GM12892 (cell line): ENCODE data around the gene SMIM31.

ENCODE experiments used
- DNase-seq: peaks from one replicate; pipeline ENCODE4 v3.0.0; 2011; ENCODE audit not compliant: insufficient read length
- FAIRE-seq: peaks from 2 replicates; lab custom pipeline; 2011; peaks lifted over from hg19 to GRCh38; lab: Jason Lieb, UNC
- POLR2A ChIP-seq: IDR thresholded peaks from 2 replicates; pipeline ENCODE4 v1.6.1; 2011; ENCODE audit warnings: low read depth, low read length, control low read depth
- POLR2AphosphoS5 ChIP-seq: IDR thresholded peaks from 2 replicates; pipeline ENCODE4 v1.6.1; 2011; ENCODE audit warnings: low read depth, low read length, control low read depth
- TAF1 ChIP-seq: IDR thresholded peaks from 2 replicates; pipeline ENCODE4 v1.6.1; 2011; ENCODE audit warnings: low read depth, mild to moderate bottlenecking, control low read depth, low read length, borderline replicate concordance

The SMIM31 gene

GRCh38 chr4:164790249-164790648 is 36.3 kb downstream of the SMIM31 start:
- FAIRE-seq, result no peak
- DNase-seq, result no peak
- TF ChIP-seq TAF1 (no peak), POLR2A (no peak), POLR2AphosphoS5 (no peak)

GRCh38 chr4:164799410-164799809 is 45.5 kb downstream of the SMIM31 start:
- no peak for DNase-seq
- no peak for TF ChIP-seq TAF1
- no peak for TF ChIP-seq POLR2AphosphoS5
- no peak for TF ChIP-seq POLR2A
- FAIRE-seq, result no peak

DNA sequence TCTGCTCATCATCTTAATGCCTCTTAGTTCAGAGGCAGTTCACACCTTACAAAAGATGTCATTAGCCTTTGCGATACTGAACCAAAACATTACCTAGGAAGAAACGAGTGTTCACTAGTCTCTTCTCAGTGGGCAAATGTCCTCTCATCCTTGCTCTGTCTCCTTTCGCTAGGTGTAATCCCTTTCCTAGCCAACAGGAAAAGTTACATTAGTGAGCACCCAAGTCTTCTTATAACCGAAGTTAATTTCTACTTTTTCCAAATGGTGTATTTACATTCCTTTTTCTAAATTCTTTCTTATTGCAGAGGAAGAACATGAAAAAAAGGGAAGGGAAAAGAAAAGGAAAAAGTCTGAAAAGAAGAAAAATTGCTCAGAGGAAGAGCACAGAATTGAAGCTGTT is 46.9 kb downstream of the SMIM31 start:
- FAIRE-seq, result no peak
- no peak for TF ChIP-seq POLR2A
- TF ChIP-seq POLR2AphosphoS5, result no peak
- TF ChIP-seq TAF1, result no peak

GRCh38 chr4:164802301-164802901 is 48.5 kb downstream of the SMIM31 start:
- DNase-seq (no peak), FAIRE-seq (no peak)
- TF ChIP-seq POLR2AphosphoS5 (no peak), TAF1 (no peak), POLR2A (no peak)

More for the DNA sequence above, 46.9 kb downstream of the SMIM31 start:
- DNase-seq, result no peak

DNA sequence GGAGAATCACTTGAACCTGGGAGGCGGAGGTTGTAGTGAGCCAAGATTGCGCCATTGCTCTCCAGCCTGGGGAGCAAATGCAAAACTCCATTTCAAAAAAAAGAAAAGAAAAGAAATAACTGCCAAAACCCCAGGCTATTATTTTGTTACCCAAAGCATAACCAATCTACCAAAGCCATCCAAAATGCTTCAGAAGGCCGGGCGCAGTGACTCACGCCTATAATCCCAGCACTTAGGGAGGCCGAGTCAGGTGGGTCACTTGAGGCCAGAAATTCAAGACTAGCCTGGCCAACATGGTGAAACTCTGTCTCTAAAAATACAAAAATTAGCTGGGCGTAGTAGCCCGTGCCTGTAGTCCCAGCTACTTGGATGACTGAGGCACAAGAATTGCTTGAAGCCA is 49.8 kb downstream of the SMIM31 start:
- TF ChIP-seq POLR2AphosphoS5, result no peak
- no peak for TF ChIP-seq TAF1
- TF ChIP-seq POLR2A, result no peak
- DNase-seq (no peak), FAIRE-seq (no peak)

DNA sequence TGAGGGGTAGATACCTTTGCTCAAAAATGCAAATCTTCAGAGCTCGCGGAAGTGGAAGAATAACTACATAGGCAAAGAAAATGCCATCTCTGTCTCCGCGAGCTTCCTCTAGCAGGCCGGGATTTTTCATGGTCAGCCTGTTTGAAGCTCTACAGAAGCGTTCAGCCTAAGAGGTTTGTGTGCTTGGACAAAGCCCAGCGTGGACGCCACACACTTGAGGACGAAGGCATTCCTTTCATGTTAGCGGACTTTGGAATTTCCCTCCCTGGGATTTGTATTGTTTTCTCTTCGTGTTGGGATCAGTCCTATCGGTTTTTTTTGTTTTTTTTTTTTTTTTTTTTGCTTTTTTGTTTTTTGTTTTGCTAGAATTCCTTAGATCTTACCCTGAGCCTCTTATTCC is 53.7 kb downstream of the SMIM31 start:
- DNase-seq (no peak), FAIRE-seq (no peak)
- no peak for TF ChIP-seq POLR2A
- TF ChIP-seq POLR2AphosphoS5, result no peak
- TF ChIP-seq TAF1, result no peak

DNA sequence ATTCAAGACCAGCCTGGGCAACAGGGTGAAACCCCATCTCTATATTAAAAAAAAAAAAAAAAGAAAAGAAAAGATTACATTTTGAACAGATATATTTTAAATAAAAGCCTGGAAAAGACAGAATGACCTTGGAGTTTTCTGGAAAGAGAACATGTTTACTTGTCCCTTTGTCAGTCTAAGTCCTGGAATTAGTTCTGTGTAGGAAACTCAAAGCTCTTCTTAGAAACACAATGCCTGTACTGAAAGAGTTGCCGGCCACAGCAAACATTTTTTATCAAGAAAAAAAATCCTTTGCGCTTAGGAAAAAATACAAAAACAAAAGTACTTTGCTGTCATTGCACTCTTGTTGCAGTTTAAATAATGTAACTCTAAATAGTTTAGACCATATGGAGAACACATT is 59.6 kb downstream of the SMIM31 start:
- TF ChIP-seq POLR2A, result no peak
- TF ChIP-seq POLR2AphosphoS5, result no peak
- no peak for TF ChIP-seq TAF1
- DNase-seq (no peak), FAIRE-seq (no peak)

GRCh38 chr4:164815711-164816110 is 61.8 kb downstream of the SMIM31 start:
- no peak for DNase-seq
- TF ChIP-seq POLR2A, result no peak
- no peak for TF ChIP-seq POLR2AphosphoS5
- TF ChIP-seq TAF1, result no peak
- no peak for FAIRE-seq

- TF ChIP-seq TAF1 (no peak), POLR2A (no peak), POLR2AphosphoS5 (no peak)
- DNase-seq (no peak), FAIRE-seq (no peak)
Observed at GRCh38 chr4:164819366-164819765, 65.4 kb downstream of the SMIM31 start.

DNA sequence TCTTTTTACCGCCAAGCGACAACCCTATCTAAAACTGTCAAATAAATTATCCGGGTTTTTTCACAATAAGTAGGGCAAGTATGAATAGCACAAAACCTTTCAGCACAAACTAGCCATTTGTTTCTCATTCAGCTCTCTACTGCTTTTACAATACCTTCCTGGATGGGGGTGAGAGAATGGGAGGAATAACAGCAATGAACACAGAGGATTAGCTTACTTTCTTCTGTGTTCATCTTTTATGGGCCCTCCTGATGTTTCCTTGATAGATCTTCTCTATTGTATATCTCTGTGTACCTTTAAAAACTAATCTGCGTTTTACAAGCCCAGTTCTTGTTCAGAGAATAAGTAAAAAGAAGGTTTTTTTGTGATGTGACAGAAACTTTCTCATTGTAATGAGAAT is 67.8 kb downstream of the SMIM31 start:
- FAIRE-seq (no peak), DNase-seq (no peak)
- TF ChIP-seq POLR2A, result no peak
- no peak for TF ChIP-seq TAF1
- TF ChIP-seq POLR2AphosphoS5, result no peak

GRCh38 chr4:164824581-164824980 is 70.7 kb downstream of the SMIM31 start:
- TF ChIP-seq POLR2A (no peak), TAF1 (no peak)
- FAIRE-seq (no peak), DNase-seq (no peak)

DNA sequence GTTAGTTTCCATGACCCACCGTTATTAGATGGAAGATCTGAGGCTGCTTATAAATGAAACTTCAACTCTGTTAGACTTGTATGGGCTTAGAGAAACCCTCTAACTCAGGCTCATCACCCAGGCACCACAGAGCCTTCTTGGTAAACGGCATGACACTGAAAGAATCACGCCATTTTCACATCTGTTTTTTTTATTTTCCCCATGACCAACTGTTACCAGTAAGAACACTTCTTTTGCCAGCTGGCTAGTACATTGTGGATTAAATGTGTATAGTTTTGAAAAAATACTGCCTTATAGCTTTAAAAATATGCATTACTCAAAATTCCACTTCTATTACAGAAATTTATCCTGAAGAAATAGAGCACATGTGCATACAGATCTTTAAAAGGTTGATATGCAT is 75.0 kb downstream of the SMIM31 start:
- no peak for DNase-seq
- FAIRE-seq, result no peak
- TF ChIP-seq POLR2A (no peak), POLR2AphosphoS5 (no peak), TAF1 (no peak)

DNA sequence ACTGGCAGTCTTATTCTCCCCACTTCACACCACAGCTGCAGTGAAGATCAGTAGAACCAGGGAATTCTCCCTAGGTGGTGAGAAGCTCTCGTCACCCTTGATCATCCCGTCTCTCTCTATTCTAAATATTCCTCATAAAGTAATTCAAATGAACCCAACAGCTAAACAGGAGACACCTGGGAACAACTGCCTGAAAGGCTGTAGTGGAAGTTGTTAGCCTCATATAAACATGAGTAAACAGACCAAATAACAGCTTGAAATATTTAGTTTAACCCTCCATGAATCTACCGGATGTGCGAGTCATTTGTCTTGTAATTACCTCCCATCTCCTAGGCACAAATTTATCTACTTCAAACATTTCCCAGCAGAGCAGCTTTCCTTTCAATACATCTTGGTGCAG is 92.6 kb downstream of the SMIM31 start:
- DNase-seq (no peak), FAIRE-seq (no peak)
- TF ChIP-seq POLR2AphosphoS5 (no peak), POLR2A (no peak), TAF1 (no peak)
